ENCODE results near the gene SPNS3.

SPNS3 gene

GRCh38 chr17:4465786-4466185, 32.0 kb downstream of the SPNS3 start:
- no peak for DNase-seq (ENCODE audit: low read depth in 2 of 2)

DNA sequence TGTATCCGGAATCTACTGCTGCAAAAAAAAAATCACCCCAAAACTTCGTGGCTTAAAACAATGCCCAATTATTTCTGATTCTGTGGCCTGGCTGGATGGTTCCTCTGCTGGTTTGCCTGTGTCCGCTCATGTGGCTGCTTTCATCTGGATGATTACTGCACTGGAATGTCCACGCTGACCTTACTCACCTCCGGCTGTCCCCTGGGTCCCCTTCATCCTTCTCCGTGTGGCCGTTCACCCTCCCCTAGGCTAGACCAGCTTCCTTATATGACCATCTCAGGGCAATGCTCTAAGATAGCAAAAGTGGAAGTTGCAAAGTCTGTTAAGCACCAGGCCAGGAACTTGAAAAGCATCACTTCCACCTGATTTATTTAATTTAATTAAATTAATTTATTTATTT, 33.5 kb downstream of the SPNS3 start:
- DNase-seq (ENCODE audit: low read depth in 2 of 2): no peak

DNA sequence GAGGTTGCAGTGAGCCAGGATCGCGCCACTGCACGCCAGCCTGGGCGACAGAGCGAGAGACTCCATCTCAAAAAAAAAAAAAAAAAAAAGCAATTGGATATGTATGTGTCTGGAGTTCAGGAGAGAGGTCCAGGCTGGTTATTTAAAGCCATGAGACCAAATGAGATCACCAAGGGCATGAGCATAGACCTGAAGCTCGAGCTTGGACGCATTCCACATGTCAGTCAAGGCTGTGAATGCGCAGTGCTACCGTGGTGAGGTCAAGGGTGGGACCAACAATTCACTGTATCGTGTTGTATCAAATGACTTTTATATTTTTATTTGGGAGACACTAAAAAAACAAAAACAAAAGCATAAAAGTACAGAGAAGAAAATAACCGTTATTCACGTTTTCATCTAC, 35.8 kb downstream of the SPNS3 start:
- no peak for DNase-seq (ENCODE audit: low read depth in 2 of 2)

GRCh38 chr17:4472286-4472685, 38.5 kb downstream of the SPNS3 start:
- no peak for DNase-seq (ENCODE audit: low read depth in 2 of 2)

DNA sequence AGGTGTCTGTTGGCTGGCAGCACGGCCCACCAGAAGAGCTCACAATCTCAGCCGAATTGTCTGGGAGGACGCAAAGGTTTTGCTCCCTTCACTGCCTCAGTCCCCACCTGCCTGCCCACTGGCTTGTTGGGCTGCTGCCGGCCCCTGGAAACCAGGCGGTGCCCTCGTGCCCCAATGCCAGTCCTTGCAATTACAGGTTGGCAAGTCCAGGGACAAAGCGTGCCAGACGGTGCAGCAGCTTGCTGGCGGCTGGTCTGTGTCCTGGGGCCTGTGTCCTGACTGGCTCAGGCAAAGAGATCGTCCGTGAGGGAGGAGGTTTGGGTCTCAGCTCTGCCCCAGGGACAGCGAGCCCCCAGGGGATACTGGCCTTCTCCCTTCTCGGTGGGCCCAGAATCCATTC, 40.4 kb downstream of the SPNS3 start:
- no peak for DNase-seq (ENCODE audit: low read depth in 2 of 2)

DNA sequence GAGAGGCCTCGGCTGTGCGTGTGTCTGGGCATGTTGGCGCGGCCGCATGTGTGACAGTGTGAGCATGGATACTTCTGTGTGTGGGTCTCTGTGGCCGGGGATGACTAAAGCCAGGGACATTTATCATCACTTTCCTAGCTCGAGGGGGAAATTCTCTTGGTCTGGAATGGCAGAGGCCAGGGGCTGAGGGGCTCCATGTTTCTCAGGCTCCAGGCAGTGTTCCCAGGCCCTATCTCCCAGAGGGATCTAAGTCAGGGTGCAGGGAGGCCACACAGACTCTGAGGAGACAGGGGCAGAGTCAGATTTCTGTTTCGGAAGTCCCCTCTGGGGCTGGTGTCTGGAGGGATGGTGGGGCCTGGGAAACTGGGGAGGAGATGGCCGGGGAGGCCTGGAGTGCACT, 41.3 kb downstream of the SPNS3 start:
- no peak for DNase-seq (ENCODE audit: low read depth in 2 of 2)

- DNase-seq (ENCODE audit: low read depth in 2 of 2): no peak
These were observed 41.7 kb downstream of the SPNS3 start for GRCh38 chr17:4475463-4475862.

DNA sequence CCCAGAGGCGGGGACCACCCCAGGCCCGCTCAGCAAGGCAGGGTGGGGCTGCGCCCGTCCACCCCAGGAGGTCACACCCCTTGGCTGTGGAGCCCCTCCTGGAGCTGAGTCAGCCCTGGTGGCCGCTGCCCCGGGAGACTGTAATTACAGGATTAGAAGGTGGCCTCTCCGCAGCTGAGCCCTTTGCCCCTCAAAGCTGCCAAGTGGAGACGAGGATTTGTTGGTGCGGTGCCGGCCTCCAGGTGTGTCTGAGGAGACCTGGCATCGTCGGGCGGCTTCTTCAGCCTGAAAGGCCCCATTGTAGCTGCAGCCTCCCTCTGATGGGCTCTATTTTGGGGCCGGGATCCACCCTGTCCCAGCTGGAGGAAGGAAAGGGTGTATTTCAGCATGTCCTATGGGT, 42.3 kb downstream of the SPNS3 start:
- no peak for DNase-seq (ENCODE audit: low read depth in 2 of 2)

- DNase-seq (ENCODE audit: low read depth in 2 of 2): no peak
These were observed 42.9 kb downstream of the SPNS3 start for GRCh38 chr17:4476511-4477070.

DNA sequence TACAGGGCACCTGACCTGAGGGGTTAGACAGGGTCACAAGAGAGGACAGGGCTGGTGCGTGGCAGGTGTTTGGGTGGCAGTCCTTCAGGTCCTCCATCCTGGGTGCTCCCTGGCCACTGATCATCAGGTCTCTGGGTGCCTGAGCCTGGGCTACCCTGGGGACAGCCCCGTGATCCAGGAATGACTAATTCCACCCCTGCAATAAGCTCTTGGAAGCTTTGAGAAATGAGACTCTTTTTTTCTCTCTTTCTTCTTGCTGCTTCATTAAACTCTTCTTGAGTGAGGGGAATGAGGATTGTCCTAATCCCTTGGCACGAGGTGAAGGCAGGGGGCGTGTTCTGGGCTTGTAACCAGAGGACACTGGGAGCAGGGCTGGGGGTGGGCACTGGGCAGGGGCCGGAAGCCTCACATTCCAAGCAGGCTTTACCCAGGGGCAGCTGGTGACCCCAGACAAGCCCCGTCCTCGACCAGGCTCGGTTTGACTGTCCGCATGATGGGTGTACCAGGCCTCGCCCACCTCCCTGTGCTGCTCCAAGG, 43.6 kb downstream of the SPNS3 start:
- no peak for DNase-seq (ENCODE audit: low read depth in 2 of 2)

DNA sequence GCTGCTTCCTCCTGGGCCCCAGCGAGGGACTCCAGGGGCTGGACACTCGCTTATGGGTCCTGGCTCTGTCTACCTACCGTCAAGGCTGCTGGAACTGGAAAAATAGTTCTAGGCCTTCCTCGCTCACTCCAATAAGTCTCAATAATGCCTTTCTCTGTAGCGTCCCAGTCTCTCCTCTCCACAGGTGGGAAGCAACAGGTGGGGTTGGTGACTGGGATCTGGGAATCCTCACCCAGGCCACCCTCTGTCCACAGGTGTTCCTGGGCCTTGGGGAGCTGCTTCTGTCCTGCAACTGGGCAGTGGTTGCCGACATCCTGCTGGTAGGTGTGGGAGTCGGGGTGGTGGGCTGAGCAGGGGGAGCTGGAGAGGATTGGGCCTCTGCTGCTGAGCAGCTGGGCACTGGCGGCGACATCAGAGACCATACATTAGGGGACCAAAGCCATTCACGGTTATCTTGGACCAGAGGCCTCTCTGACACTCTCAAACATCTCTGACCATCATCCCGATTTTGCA, 44.6 kb downstream of the SPNS3 start:
- DNase-seq (ENCODE audit: low read depth in 2 of 2): no peak

- no peak for DNase-seq (ENCODE audit: low read depth in 2 of 2)
These were observed 45.7 kb downstream of the SPNS3 start for GRCh38 chr17:4479340-4479981.

DNA sequence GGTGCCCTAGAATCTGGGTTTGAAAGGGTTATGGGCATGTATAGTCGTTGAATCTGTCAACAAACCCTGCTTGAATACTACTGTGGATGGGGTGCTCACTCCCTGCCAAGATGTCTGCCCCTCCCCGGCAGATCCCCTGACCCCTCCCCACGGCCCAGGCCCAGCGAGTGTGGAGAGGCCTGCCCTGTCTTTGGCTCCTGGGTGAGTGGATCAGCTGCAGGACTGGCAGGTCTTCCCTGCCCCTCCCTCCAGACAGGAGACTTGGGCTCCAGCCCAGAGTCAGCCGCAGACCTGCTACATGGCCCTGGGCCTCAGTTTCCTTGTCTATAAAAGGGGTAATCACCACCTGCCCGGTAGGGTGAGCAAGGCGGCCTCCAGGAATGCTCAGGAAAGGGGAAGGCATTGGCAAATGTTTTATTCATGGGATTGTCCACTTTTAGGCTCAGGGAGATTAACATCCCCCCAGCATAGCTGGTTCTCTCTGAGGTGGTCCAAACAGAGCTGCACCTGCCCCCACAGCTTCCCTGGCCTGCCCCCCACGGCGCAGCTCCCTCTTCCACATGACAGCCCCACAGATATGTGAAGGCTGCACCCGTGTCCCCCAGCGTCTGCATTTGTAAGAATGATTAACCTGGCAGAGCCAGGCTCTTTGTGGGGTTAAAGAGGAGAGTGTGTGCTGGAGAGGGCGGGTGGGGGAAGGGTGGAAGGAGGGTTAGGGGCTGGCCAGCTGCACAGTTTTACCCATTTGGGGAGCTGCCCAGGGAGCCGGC, 46.4 kb downstream of the SPNS3 start:
- no peak for DNase-seq (ENCODE audit: low read depth in 2 of 2)

DNA sequence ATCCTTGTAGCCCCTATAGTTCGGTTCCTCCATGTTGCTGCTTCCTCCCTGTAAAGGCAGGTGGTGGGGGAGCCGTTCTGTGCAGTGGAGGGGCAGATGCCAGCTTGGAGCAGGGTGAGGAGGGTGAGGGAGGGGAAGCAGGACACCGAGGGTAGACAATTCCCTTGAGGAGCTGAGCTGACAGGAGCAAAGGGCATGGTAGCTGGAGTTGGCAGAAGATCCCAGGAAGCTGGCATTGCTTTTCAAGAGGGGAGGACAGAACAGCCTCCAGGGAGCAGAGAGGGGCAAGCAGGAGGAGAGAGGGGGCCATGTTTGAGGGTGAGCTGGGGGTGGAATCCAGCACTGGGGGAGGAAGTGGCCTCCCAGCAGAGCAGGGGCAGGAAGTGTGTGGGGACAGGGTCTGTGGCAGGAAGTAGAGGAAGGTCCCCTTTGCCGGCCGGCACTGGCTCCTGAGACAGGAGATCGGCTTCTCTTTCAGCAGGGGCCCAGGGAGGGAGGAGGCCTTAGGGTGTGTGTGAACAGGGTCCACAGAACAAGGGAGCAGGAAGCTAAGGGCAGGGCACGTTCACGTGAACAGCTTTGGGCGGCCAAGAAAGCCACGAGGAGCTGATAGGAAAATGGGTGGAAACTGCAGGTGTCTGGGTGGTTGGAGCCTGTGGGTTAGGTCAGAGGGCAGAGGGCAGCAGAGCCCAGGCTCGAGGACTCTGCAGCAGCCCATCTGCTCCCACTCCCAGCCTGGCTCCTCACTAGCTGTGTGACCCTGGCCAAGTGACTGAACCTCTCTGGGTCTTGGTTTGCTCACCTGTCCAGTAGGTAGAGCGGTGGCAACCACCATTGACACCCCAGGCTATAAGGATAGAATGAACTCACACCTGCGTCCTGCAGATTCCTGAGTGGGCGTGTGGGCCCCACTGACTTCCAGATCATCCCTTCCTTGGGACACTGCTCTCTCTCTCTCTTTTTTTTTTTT, 47.5 kb downstream of the SPNS3 start:
- DNase-seq (ENCODE audit: low read depth in 2 of 2): no peak

DNA sequence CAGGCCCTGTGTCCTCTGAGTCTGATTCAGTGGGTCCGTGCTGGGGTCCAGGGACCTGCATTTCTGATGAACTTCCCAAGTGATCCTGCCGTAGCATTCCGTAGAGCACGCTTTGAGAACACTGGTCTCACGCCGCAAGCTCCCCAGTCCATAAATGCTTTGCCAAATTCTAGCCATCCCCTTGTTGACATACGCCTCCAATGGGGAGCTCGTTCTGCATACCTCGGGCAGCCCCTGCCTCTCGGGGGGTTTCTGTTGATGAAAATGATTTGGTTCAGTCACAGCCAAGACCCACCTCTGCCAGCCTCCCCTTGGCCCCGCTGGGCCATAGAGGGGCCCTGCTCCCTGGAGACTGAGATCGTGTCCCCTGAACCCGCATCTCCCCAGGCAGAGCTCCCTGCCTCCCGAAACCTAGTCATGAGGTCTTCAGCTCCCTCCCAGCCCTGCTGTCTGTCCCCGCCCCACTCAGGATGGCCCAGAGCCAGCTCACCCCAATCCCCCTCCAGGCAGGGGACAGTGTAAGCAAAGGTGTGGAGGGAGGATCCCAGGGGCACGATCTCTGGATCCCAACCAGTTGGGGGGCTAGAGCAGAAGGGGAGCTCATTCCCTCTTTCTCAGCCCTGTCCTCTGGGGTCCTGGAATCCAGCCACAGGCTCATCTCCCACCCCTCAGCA, 48.7 kb downstream of the SPNS3 start:
- DNase-seq (ENCODE audit: low read depth in 2 of 2): no peak

- no peak for DNase-seq (ENCODE audit: low read depth in 2 of 2)
These were observed 49.5 kb downstream of the SPNS3 start for GRCh38 chr17:4483012-4483840.

GRCh38 chr17:4485676-4486646, 52.2 kb downstream of the SPNS3 start:
- peak; percentile 21 to 48 for DNase-seq (ENCODE audit: low read depth in 2 of 2)

DNA sequence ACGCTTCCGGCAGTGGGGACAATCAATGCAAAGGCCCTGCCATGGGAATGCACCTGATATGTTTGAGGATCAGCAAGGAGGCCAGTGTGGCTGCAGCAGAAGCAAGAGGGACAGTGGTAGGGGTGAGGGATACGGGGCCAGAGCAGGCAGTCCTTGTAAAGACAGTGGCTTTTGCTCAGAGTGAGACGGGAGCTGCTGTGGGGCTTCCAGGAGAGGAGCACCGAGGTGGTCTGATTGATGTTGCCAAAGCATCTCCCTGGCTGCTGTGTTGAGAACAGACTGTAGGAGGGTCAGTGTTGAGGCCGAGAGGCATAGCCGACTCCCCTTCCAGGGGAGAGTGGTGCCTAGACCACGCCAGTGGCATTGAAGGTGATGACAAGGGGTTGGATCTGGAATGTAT, 53.6 kb downstream of the SPNS3 start:
- no peak for DNase-seq (ENCODE audit: low read depth in 2 of 2)
